ENCODE data around the gene PTPRM.
A peak's percentile ranks its signal among the peaks of the same experiment; 100 is the strongest.

Gene PTPRM

DNA sequence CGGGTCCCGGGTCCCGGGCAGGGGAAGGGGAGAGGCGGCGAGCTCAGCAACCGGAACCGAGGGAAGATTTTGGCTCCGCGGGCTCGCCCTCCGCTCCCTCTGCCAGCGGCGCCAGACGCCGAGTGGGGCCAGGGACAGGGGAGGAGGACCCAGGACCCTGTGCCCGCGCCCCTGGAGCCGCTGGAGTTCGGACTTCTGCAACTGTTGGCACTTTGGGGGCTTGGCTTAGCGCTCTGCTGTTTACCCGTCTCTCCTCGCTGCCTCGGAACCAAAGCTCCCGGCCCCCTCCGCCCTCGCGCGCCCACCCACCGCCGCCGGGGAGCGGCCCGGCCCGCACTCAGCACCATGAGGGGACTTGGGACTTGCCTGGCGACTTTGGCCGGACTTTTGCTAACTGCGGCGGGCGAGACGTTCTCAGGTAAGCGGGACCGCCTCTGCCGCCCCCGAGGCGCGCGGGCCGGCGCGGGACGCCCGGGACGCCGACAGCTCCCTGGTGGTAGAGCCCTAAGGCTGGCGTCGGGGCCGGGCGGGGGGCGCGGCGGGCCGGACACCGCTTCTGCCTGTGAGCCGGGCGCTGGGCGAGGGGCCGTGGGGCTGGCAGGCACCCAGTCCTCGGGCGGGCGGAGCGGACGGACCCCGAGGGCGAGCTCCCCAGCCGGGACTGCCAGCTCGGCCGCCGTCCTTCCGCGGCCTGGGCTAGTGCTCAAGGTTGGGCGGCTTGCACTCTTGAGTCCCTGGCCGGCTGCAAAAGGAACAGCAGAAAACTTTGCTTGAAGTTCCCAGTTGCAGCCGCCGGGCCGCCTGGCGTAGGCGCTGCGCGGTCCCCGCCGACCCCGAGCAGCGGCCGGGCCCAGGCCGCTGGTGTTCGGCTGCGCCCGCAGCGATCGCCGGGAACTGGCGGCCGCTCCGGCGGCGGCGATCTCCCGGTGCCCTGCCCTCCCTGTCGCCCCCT lies 634 bp downstream of the PTPRM start:
- DNase-seq (ENCODE audit: low spot score) = peak; percentile 68

DNA sequence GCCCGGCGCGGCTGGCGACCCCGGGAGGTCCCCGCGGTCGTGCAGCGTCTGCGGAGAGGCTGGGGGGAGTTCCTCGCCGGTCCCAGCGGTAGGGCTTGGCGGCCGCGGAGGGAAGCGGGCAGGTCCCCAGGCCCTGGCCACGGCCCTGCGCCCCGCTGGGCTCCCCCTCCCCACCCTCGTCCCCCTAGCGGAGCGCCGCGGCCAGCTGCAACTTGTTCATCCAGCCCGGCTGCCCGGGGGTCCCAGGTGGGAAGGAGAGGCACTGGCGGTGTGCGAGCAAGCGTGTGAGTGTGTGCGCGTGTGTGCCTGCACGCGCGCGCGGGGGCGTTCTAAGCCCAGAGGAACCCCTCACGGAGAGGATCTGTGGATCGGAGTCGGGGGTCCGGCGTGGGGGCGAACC lies 1.3 kb downstream of the PTPRM start:
- peak; percentile 27 for DNase-seq (ENCODE audit: low spot score)

DNA sequence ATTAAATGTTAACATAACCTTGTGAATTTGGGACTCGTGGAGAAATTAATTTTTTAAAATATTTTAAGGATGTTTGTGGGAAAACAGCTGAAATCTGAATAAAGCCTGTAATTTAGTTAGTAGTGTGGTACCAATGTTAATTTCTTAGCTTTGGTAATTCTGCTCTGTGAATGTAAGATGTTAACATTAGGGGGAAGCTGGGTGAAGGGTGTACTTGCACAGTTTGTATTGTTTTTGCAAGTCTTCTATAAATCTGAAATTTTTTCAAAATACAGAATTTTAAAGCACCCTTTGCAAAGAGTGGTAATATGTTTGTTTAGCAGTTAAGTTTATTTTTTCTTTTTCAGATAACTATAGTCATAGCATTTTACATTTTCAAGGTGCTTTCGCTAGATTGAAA lies 4.5 kb downstream of the PTPRM start:
- no peak for DNase-seq (ENCODE audit: low spot score)

DNA sequence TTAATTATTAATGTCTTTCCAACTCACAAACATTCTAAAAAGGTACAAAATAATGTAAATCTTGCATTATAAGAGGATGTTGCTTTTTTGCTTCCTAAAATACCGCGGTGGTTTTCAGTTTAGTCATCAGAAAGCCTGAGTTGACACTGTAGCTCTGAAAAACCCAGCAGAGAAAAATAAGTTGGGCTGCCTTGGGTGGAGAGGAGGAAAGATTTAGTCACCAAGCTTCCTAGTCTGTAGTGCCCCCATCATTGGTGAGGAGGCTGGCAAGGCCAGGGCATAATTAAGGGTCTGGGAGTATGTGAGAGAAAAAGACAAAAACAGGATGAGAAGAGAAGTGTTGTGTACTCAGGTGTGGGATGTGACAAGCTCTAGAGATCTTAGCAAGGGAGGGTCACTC lies 5.7 kb downstream of the PTPRM start:
- no peak for DNase-seq (ENCODE audit: low spot score)

DNA sequence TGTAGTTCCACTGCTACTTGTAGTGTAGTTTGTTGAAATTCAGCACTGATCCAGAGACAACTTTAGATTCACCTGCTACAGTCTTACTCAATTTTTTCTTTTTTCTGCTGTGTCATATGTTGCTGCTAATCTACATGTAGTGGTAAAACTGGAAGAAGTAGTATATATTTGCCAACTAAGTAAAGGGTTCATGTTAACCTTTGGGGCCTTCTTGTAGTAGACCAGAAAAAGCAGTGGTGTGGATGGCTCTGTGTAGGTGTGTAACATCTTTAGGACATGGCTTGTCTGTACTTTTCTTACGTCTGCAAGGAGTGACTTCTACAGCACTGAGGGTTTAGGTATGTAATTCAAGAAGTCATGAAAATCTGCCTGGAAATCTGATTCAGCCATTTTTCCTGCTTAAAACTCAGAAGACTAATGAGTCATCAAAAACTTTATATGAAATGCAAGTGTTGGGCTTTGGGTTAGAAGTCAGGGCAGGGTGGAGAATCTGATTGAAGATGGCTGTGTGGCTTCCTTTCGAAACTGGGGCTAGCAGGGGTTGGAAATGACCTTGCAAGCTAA lies 8.4 kb downstream of the PTPRM start:
- DNase-seq (ENCODE audit: low spot score) = peak; percentile 17

DNA sequence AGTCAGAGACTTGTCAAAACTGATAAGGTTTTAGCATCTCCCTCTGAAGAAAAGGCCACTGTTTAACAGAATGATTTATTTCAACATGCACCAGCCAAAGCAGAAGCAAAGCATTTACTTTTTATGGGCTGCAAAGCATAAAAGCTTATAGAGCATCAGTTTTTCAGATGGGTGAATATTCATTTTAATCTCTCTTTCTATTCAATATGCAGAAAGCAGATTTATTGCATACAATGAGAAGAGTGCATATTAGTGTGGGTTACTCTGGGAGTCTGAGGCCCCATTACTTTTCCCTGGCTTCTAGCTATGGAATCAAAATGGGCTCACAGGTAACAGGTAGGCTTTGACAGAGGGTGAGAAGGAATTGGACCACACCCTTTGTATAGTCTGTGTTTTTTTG lies 9.0 kb downstream of the PTPRM start:
- no peak for DNase-seq (ENCODE audit: low spot score)

DNA sequence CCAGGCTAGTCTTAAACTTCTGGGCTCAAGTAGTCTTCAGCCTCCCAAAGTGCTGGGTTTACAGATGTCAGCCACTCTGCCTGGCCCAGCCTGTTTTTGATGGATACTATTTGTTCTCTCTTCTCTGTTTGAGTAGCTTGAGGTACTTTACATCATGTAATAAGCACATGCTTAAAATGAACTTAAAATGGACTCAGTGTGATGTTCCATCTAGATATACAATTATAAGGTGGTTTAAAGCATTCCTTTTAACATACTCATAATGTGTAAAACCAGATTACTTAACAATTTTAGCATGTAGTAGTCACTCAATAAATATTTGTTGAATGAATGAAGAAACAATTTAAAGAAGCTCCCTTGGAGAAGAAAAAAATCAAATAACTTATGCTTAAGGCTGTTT lies 9.6 kb downstream of the PTPRM start:
- no peak for DNase-seq (ENCODE audit: low spot score)

DNA sequence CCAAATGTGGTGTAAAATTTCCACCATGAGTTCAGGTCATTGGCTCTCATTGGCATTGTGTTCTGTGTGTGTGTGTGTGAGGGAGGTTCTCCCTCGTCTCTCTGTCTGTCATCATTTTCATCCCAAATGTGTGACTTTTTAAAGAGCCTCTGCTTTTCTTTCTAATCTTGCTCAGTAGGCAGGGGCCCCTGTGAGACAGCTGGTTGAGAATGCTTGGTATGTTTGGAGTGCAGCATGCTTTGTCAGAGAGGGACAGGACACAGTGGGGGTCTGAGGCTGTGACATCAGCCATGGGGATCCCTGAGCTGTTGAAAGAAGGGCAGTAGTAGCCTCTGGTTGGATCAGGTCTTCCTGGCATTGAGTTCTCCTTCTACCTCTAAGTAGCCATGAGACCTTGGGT lies 10.6 kb downstream of the PTPRM start:
- peak; percentile 73 for DNase-seq (ENCODE audit: low spot score)

DNA sequence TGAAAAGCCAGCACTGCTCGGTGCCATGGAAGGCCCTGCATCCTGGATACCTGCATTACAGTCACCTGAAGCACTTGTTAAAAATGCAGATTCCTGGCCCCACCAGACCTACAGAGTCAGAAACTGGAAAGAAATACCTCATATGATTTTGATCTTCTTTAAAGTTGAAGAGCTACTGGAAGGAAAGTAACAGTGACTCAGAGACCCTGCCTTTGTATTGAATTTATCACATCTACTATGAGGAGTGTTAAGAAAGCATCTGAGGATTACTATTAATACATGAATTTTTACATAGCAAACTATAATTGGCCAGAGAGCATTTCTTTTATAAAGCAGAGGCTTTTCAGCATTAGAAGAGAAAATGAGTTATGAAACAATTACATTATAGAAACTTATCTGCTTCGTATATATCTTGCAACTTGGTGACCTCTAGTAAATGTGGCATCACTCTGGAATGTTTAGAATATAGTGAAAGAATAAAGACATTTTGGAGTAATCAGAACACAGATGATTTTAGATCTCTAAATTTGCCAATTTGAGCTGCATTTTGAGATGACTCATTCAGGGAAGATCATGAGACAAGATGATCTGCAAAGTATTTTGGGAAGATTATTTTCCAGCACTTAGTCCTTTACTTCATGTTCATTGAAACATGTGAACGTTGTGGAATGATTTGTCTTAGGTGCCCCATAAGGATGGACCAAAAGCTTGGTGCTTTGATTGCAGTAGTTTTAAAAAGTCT lies 12.2 kb downstream of the PTPRM start:
- DNase-seq (ENCODE audit: low spot score) = no peak

DNA sequence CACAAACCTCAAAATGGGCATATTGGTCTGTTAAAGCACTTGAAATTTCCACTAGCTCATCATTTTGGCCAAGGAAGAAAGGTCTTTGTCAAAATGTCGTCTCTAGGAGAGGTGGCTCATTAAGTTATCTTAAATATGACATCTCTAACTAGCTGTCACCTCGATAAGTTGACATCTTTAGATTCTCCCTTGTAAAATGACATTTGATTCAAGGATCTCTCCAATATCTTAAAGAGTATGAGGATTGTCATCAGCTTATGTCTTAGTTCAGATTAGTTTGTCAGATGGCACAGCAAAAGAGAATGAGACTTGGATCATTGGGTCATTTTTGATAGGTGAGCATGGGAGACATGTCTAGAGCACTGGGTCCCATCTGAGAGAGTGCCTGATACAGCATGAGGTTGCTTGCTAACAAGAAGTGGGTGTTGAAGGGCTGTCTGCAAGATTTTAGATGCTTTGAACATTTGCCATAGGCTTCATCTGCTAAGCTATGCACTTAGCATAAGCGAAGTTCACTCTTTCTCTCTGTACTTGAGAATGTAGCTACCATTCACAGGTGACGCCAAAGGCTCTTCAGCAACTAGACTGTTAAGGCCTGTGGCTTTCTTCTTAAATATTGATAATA lies 12.9 kb downstream of the PTPRM start:
- no peak for DNase-seq (ENCODE audit: low spot score)

DNA sequence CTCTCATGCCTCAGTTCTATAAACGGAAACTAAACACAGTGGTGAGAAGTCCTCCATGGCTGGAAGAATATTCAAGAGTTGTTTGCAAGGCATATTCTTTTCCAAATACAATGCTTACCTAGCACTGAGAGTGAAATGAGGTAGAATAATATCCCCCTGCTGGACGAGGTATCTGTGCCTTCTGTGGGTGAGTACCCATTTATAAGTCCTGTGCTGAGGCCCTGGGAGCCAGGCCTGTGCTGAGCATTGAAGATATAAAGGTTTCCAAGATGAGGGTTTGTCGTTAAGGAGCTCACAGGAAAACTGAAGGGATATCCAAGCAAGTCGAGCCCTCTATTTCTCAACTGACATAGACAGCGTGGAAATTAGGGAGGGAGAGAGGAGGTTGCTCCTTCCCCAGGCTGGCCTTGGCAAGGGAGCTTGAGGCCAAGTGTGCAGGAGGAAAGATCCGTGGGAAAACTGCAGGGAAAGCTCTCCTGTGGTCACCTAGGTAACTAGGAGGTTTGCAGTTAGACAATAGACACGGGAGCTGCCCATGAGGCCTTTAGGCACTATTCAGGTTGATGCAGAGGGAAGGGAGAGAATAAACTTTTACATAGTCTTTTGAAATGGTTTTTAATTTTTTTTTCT lies 17.6 kb downstream of the PTPRM start:
- DNase-seq (ENCODE audit: low spot score) = no peak

DNA sequence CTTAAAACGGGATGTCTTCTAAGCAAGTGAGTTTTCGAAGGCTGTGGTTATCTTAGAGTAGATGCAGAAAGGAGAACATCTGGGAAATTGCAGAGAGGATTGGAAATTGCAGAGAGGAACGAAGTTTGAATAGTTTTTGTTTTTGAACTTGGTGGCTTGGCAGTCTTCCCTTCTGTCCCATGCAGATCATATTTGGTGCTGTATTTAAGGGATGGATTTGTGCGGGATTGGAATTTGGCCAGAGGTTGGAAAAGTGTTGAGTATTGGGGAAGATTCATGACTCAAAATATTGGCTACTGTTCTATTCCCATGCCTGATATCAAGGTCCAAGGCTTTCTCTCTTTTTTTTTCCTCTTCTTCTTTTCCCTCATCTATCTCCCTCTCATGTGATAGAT lies 18.2 kb downstream of the PTPRM start:
- no peak for DNase-seq (ENCODE audit: low spot score)

DNA sequence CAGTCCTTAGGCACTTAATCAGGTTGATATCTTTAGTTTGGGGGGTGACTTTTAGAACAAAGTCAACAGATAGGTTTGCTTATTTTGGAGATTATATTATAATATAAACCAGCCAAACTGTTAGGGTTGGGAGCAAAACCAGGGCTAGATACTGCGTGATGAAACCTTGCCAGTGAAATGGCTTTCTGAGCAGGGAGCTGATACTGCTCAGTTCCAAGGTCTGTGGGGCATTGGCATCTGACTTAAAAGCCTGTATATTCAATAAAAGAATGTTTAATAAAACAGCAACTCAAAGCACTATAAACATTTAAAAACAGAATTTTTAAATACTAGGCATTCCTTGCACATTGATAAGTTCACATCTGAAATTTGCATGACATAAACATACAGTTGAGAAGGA lies 19.3 kb downstream of the PTPRM start:
- DNase-seq (ENCODE audit: low spot score) = no peak

DNA sequence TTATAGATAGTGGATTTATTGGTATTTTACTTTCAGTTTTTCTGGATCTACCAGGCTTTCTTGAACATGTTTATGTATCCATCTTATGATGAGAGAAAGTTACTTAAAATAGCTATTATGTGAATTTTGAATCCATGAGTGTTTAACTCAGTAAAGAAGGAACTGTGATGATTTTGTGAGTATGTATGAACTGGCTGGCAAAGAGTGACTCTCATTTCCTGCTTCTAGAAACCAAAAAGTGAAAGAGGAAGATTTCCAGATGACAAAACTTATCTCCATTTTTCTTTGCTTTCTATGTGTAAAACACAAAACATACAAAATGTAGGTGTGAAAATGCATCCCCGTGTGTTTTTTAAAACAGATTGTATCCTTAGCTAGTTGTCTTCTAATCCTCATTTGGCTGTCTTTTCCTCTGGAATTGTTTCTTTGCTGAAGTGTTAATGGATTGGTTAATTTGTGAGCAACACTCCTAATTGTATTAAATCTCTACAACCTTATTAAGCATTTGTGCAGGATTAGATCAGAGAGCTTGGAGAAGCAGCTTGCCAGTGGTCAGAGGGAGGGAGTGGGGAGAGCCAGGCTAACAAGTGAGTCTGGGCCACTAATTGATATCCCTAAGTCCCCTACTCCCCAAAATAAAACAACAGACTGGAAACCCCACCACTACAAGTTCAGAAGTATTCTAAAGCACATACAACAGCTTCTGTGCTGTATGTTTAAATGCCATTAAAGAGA lies 23.9 kb downstream of the PTPRM start:
- no peak for DNase-seq (ENCODE audit: low spot score)

DNA sequence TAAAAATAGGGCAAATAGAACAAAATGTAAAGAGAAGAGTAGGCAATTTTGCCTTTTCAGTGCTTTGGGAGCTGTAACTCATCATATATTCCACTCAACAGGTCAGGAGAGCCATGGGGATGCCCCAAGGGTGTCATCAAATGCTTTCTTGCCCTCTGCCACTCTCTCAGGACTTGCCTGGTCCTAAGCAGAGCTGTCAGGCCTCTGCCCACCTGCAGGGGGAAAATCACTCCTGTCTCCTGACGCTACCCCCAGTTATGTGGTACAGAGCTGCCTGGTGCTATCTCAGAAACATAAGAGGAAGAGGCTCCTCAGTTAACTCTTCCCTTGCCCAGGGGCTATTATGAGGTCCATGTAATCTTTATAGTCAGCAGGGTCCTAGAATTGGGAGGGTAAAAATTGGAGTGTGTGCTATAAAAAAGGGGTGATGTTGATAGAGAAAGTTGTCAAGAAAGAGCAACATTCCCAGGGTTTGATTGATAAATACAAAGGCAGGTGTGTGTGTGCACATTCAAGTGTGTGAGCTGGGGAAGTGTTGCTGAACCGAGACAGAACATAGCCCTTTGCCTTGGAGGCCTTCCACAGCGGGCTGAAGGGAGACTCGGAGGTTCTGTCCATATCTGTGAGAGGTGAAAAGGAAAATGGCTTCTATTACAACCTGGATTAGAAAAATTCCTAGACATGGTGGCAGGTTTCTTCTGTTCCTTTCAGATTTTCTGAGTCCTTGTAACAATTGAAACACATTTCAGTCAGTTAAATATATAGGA lies 25.4 kb downstream of the PTPRM start:
- DNase-seq (ENCODE audit: low spot score) = no peak

DNA sequence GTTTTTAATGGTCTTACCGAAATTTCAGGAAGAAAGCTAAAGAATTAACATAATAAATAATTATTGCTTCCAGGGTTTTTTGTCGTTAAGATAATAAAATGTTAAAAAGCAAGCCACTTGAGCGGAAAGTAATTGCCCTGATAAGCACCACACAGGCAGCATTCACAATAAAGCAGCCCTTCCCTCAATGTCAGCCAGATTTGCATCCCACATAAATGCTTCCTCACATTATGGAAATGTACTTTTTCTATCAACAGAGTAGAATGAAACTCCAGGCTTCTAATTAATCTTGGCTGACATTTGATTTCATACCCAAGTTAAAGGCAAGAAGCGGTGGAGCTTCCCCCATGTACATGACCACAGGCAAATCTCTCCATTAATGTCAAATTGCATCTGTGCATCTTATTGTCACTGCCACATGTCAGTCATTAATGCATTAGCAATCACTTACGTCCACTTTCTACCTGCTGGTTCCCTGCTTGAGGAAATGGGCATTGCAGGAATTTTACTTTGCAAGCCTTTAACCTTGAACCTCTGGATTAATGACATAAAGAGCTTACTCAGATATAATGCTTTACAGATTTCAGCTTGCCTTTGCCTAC lies 26.2 kb downstream of the PTPRM start:
- no peak for DNase-seq (ENCODE audit: low spot score)

DNA sequence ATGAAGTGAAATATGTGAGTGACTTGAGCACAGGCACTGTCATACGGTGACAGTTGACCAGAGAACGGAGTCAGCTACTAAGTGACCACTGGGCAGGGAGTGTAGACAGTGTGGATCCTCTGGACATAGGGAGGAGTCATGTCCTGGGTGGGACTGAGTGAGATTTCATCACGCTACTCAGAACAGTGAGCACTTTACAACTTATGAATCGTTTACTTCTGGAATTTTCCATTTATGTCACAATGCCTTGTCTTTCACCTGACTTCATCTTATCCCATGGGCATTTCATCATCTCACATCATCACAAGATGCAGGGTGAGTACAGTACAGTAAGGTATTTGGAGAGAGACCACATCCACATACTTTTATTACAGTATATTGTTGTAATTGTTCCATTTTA lies 29.0 kb downstream of the PTPRM start:
- DNase-seq (ENCODE audit: low spot score) = no peak

DNA sequence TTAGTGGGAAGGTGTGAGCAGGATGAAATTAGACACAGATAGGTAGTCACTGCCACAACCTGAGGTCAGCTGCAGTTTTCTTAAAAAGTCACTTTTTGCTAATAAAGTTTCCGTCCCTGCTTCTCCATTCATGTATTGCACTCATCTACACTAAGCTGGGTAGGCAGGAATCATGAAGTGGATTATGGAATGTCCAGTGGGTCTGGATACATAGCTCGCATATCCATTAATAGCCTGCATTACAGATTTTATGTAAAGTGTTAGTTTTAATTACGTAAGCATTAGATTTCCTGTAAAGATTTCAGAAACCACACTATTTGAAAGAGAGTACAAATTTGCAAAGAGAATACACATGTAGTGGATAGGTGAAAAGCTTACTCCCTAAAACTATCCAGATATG lies 30.4 kb downstream of the PTPRM start:
- DNase-seq (ENCODE audit: low spot score) = no peak

DNA sequence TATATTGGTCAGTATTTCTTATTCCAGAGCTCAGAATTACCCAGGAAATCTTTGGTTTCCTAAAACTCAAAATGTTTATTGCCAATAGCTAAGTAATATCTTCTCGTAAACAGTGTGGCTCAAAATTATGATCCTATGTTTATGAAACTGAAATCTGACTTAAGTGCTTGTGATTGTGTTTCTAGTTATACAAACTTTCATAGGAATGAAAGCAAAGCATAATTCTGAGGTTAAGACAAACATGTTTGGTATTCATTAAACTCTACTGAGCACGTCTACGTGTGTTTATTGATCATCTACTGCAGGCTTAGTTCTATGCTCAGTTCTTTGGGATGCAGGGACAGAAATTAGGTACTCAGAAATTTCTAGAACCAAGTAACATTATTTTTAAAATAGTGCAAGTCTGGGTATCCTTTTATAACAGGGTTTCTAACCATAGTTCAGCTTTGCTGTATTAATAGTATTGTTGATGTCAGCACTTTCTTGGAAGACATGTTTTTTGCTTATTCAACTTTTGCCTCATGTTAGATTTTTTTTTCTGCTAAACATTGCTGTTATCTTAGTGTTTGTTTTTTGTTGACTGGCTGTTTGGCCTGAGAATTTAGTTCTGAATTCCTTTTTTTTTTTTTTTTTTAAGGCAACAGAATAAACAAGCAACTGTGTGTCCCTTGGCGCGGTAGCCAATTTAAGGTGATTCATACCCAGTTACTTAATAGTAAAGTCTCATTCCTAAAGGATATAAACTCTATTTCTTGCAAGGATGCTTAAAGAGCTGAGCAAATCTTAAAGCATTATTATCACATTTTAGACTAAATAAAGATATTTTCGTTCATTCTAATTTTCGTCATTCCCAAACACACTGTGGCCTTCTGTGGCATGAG lies 31.3 kb downstream of the PTPRM start:
- DNase-seq (ENCODE audit: low spot score) = no peak

Measured in hepatic stellate cell (primary cell).